ENCODE results near the gene TFPI2.
A peak's percentile ranks its signal among the peaks of the same experiment; 100 is the strongest.

Gene TFPI2

GRCh38 chr7:93902777-93903423 lies 12.3 kb upstream of the TFPI2 start:
- peak; percentile 4 for DNase-seq

GRCh38 chr7:93897680-93898079 lies 7.1 kb upstream of the TFPI2 start:
- no peak for DNase-seq

GRCh38 chr7:93895859-93896600 lies 5.5 kb upstream of the TFPI2 start:
- DNase-seq: no peak

GRCh38 chr7:93894966-93895640 lies 4.5 kb upstream of the TFPI2 start:
- no peak for DNase-seq

GRCh38 chr7:93894426-93894825 lies 3.9 kb upstream of the TFPI2 start:
- no peak for DNase-seq

- peak; percentile 6 for DNase-seq
Measured at GRCh38 chr7:93890041-93890463, 501 bp downstream of the TFPI2 start.

- no peak for DNase-seq
Measured at GRCh38 chr7:93889261-93889660, 1.3 kb downstream of the TFPI2 start.

GRCh38 chr7:93884541-93884940 lies 6.0 kb downstream of the TFPI2 start:
- no peak for DNase-seq

GRCh38 chr7:93883917-93884345 lies 6.6 kb downstream of the TFPI2 start:
- DNase-seq: no peak

- no peak for DNase-seq
Measured at GRCh38 chr7:93883078-93883916, 7.3 kb downstream of the TFPI2 start.

- no peak for DNase-seq
Measured at GRCh38 chr7:93882468-93882867, 8.1 kb downstream of the TFPI2 start.

GRCh38 chr7:93879356-93879755 lies 11.2 kb downstream of the TFPI2 start:
- DNase-seq: no peak

- no peak for DNase-seq
Measured at GRCh38 chr7:93877742-93878141, 12.8 kb downstream of the TFPI2 start.

- DNase-seq: no peak
Measured at GRCh38 chr7:93873998-93874574, 16.5 kb downstream of the TFPI2 start.

GRCh38 chr7:93866886-93867285 lies 23.7 kb downstream of the TFPI2 start:
- DNase-seq: no peak

- DNase-seq: no peak
Measured at GRCh38 chr7:93862651-93863050, 27.9 kb downstream of the TFPI2 start.

GRCh38 chr7:93861325-93861949 lies 29.1 kb downstream of the TFPI2 start:
- DNase-seq: no peak

- DNase-seq: no peak
Measured at GRCh38 chr7:93860261-93860660, 30.3 kb downstream of the TFPI2 start.

GRCh38 chr7:93858857-93859256 lies 31.7 kb downstream of the TFPI2 start:
- DNase-seq: no peak

GRCh38 chr7:93856323-93856722 lies 34.2 kb downstream of the TFPI2 start:
- DNase-seq: no peak

GRCh38 chr7:93855797-93856196 lies 34.8 kb downstream of the TFPI2 start:
- no peak for DNase-seq

GRCh38 chr7:93854480-93854879 lies 36.1 kb downstream of the TFPI2 start:
- DNase-seq: no peak
